HG03060 (cell line): ENCODE data around the gene MAP2K7.

Experiments used
- ATAC-seq: cut with Tn5 transposase; IDR thresholded peaks from one replicate; pipeline ENCODE4 v1.9.1; 2021; ENCODE audit warnings: low read depth, moderate number of reproducible peaks; ENCODE audit not compliant: unreplicated experiment

MAP2K7 gene

GRCh38 chr19:7866399-7867091 lies 37.1 kb upstream of the MAP2K7 start:
- ATAC-seq = no peak

DNA sequence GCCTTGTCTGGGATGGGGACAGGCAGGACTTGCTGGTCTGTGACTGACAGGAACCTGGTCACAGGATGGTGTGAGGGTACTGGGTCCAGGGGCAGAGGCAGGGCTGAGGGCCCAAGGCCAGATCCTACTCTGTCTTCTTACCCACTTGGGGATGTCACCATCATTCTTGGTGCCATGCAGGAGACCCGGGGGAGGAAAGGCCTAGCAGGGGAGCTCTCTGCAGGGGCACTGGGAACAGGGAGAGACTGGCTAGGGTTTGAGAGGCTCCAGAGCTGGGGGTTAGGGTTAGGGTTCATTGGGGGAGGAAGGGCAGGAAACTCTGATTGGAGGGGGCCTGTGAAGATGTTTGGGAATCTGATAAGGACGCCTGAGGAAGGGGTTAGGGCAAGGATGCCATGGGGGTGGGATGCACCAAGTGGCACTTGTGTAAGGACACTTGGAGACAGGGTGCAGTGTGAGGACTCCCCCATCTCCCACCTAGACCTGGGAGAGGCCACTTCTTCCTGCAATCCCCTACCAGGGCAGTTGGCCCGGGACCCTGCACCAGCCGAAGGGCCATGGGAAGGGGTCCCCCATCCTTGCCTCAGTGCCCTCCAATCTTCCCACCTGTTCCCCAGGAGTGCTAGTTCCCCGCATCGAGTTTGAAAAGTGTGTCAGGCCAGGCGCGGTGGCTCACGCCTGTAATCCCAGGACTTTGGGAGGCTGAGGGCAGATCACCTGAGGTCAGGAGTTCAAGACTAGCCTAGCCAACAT lies 36.4 kb upstream of the MAP2K7 start:
- ATAC-seq = no peak

DNA sequence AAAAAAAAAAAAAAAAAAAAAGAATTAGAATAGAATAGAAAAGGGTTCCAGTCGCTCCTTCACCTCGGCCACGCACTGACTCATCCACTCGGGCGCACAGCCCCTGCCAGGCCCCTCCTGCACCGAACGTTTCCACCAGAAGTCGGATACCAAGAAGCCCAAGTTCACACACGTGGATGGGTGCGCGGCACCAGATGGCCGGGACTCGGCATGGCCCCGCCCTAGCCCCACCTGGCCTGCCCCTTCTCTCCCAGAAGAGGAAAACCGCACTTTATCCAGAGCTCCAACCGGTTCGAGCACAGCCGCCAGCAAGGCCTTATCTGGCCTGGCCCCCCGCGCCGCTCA lies 35.4 kb upstream of the MAP2K7 start:
- ATAC-seq = no peak

DNA sequence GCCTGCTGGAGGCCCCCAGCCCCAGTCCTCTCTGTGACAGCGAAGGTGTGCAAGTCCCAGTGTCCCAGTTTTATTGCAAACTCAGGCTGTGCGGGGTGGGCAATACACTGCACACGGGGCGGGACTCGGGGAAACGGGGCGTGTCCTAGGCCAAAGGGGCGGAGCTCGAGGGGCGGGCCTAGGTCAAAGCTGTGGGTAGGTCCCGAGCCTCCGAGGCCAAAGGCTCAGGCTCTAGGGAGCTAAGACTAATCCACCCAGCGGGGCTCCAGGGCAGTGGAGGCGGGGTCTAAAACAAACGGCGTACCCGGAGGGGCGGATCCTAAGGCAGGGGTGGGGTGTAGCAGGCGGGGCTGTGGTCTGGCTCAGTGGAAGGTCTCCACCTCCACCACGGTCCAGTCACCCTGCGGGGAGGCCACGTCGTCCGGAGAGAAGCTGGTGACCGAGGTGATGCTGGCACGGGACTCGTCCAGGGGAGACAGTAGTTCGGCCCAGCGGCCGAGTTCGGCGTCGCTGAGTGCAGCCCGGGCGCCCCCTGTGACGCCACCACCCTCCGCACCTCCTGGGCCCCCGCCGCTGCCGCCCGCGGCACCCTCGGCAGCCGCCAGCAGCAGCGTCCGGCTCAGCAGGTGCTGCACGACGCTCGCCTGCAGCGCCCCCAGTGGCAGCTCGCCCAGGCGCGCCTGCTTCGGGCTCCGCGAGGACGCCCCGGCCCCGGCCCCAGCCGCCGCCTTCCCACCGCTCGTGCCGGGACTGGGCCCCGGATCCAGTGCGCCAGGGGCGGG lies 34.8 kb upstream of the MAP2K7 start:
- ATAC-seq = peak; percentile 28

- peak; percentile 27 for ATAC-seq
These were observed 34.2 kb upstream of the MAP2K7 start for GRCh38 chr19:7869453-7869909.

DNA sequence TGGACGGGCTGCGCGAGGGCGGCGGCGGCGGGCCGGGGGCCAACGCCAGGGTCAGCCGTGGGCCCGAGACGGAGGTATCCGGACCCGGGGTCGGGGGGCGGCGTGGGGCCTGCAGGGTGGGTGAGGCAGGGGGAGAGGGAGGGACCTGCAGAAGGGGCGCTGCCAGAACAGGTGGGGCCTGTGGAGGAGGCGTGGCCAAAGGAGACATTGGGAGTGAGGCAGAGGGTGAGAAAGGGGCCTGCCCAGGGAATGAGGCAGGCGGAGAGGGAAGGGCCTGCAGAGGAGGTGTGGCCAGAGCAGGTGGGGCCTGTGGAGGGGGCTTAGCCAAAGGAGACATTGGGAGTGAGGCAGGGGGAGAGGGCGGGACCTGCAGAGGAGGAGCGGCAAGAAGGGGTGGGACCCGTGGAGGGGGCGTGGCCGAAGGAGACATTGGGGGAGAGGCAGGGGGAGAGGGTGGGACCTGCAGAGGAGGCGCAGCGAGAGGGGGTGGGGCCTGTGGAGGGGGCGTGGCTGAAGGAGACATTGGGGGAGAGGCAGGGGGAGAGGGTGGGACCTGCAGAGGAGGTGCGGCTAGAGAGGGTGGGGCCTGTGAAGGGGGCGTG lies 33.7 kb upstream of the MAP2K7 start:
- no peak for ATAC-seq

GRCh38 chr19:7870571-7871436 lies 32.9 kb upstream of the MAP2K7 start:
- ATAC-seq = no peak

DNA sequence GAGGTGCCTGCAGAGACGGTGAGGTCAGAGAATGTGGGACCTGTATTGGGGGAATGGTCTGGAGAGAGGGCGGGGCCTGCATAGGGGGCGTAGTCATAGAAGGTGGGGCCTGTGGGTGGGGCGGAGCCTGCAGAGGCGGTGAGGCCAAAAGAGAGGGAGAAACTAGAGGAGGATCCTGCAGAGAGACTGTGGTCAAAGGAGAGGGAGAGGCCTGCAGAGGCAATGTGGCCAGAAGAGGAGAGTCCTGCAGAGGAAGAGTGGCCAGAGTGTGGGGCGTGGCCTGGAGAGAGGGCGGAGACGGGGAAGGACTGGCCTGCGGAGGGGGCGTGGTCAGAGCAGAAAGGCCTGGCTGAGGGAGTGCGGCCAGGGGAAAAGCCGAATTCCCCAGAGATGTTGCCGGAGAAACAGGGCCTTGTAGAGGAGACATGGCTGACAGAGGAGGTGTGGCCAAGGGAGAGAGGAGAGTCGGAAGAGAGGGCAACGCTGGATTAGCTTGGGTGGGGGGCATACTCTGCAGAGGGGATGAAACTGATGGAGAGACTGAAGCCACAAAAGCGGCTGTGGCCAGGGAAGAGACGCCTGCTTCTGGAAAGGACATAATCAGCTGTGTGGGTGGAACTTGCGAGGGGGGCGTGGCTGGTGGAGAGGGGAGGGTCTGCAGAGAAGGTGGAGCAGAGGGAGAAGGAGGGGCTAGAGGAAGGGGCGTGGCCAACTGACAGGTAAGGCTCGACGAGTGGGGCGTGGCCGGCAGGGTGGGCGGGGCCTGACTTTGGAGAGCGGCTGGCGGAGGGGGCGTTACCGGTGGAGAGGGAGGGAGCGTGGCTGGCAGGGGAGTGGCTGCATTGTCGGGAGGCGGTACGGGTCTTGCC lies 32.0 kb upstream of the MAP2K7 start:
- no peak for ATAC-seq

DNA sequence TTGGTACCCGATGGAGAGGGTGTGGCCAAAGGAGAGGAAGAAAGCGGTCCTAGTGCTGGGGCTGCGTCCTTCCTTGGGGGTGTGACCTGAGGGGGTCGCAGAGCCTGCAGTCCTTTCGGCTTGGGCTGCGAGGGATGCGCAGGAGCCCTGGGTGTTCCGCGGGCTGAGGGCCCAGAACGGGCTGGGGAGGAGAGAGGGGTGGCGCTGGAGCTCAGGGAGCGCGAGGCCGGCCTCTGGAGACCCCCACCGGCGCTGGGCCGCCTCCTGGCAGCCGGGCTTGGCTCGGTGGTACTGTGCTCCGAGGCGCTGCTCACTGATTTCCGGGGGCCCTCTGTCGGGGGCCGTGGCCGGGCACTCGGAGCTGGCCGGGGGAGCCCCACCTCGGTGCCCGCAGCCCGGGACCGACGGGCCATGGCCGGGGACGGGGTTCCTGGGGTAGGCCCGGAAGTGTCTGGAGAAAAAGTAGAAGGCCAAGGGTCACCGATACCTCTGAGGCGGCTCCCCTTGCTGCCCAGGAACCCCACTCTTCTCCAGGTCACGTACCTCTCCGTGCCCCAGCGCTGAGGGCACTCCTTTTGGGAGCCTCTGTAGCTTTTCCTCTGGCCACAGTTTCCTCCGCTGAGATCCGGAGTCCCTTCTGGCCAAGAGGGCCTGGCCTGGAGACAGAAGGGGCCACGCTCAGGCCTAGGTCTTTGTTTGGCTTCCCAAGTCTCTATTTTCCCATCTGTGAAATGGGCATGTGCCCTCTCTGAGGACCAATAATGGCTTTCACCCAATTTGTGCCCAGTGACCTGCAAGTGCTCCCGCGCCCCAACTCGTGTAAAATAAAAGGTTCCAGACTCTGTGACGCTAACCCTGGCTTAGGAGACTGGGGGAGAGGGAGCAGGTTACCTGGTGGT lies 31.1 kb upstream of the MAP2K7 start:
- ATAC-seq = no peak

- no peak for ATAC-seq
These were observed 30.2 kb upstream of the MAP2K7 start for GRCh38 chr19:7873304-7874075.

DNA sequence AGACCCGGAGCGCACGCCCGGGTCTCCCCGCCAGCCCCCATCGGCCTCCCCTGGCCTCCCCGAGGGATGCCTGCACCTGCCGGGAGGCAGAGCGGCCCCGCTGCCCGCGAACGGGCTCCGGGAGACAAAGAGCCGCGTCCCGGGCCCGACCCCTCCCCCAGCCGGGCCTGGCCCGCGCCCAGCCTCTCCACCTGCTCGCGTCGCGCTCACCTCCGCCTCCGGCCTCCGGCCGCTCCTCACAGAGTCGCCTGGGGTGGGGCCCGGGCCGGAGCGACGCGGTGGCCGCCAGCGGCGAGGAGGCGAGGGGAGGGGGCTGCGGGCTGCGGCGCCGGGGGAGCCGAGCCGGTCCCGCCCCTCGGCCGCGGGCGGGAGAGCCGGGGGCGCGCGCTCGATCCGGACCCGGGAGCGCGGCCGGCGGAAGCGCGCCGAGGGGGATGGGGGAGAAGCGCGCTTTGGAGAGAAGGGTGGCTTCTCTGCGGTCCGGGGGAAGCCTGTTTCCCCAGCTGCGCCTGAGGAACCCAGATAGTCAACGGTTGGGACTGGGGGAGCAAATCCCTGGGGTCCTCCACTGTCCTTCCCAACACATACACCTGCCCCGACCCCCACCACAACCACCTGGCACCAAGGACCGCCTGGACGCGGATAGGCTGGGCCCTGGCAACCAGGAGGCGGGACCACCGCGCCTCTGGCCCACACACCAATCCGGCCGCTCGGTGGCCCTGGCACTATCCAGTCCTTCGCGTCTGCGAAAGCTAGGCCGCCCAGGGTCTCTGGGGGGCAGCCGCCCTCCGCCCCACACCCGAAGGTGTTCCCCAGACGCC lies 29.4 kb upstream of the MAP2K7 start, which contains the start of gene PRR36:
Gene PRR36 (minus strand): TSS at position 315 of the 821 bp plus-strand sequence. CDS start 701 bp downstream, outside the sequence.
- no peak for ATAC-seq

GRCh38 chr19:7874897-7875273 lies 28.8 kb upstream of the MAP2K7 start:
- ATAC-seq = no peak

GRCh38 chr19:7877249-7877836 lies 26.3 kb upstream of the MAP2K7 start:
- no peak for ATAC-seq

DNA sequence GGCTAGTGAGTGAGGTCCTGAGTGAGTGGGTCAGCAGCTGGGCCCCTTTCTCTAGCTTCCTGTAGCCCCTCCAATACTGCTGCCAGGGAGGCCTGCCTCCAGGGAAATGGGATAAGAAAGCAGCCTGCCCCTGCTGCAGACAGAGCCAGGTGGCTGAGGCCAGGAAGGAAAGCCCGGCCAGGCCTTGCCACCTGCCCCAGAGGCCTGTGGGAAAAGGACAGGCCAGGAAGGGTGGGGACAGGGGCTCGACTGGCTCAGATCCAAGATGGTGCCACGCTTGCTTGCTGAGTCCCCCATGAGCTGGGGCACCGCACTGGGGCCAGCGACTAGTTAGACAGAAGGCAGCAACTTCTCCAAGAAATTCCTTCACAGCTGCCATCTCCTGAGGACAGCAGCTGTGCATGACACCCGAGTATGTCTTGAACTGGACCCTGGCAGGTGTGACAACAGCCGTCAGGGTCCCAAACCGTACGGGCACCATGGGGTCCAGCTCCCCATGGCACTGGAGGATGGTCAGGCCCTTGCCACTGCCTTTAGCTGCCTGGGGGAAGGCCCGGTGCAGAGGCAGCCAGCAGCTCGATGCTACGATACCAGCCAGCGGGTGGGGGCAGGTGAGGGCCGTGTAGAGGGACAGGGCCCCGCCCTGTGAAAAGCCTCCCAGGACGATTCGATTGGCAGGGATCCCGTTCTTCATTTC lies 24.4 kb upstream of the MAP2K7 start:
- no peak for ATAC-seq

GRCh38 chr19:7879836-7880235 lies 23.8 kb upstream of the MAP2K7 start:
- no peak for ATAC-seq
